Measurements from ENCODE around the gene ZNF775. TPM values are rescaled to one million over a fixed set of nuclear protein-coding genes. Genes with fewer than 3 reads are reported as not detected.

ZNF775 gene
- polyA plus RNA-seq, 6 donors from 2014 or later = 1.4 to 8.9 (median 4.5) TPM

- peaks cover 28 to 35% (median 31%) of the 10 kb centered on the region in 3 donors for H3K4me1 Mint-ChIP-seq
- peaks cover 3 to 18% of the 10 kb centered on the region in 2 donors for H3K36me3 Mint-ChIP-seq
- DNase-seq = no peak
- H3K27ac Mint-ChIP-seq = no peak overlapping the region
- H3K4me3 Mint-ChIP-seq = peak overlapping the region in 1 of 8 donors; percentile 42
- peaks cover 13 to 26% (median 13%) of the 10 kb centered on the region in 3 donors for H3K27me3 Mint-ChIP-seq
- ATAC-seq (ENCODE audit: low read depth in 2 of 2) = no peak
- H3K9me3 Mint-ChIP-seq = peaks cover 1 to 11% (median 6%) of the 10 kb centered on the region in 7 donors
Measured at GRCh38 chr7:150446288-150446938, 67.3 kb downstream of the ZNF775 start.

Other genes starting within 250 kb of the ZNF775 start
- 10 to 100 TPM; 15.2 to 28.6 (median 25.4) TPM for gene LRRC61, start 56.0 kb upstream of the ZNF775 start, polyA plus RNA-seq (ENCODE audit: low read depth in 6 of 6)
- gene ACTR3C, start 55.8 kb upstream of the ZNF775 start, polyA plus RNA-seq (ENCODE audit: low read depth in 6 of 6) = 1 to 10 TPM in 5 of 6 donors, not detected in 1; 1.3 to 7.6 (median 6.2) TPM
- not detected for gene RARRES2, start 37.7 kb upstream of the ZNF775 start, polyA plus RNA-seq (ENCODE audit: low read depth in 6 of 6)
- gene REPIN1, start 10.5 kb upstream of the ZNF775 start, polyA plus RNA-seq (ENCODE audit: low read depth in 6 of 6) = 100 to 1,000 TPM in 1 of 6 donors, 10 to 100 TPM in 5; 46.3 to 115 (median 68.5) TPM
- gene GIMAP8, start 71.3 kb downstream of the ZNF775 start, polyA plus RNA-seq (ENCODE audit: low read depth in 6 of 6) = under 1 TPM in 4 of 6 donors, not detected in 2; 0.07 to 0.22 (median 0.08) TPM
- gene GIMAP7, start 135.5 kb downstream of the ZNF775 start, polyA plus RNA-seq (ENCODE audit: low read depth in 6 of 6) = 1 to 10 TPM in 5 of 6 donors, under 1 TPM in 1; 0.36 to 5.2 (median 1.5) TPM
- gene GIMAP4, start 188.1 kb downstream of the ZNF775 start, polyA plus RNA-seq (ENCODE audit: low read depth in 6 of 6) = 1 to 10 TPM in 5 of 6 donors, under 1 TPM in 1; 0.75 to 4.4 (median 1.5) TPM

Measured in naive B cell (primary cell).